ENCODE measurements around the gene MAP3K7. TPM values are rescaled to one million over a fixed set of nuclear protein-coding genes. Genes with fewer than 3 reads are reported as not detected.

Gene MAP3K7
- total RNA-seq, 1 donor from 2014 or later, result 22.6 TPM

DNA sequence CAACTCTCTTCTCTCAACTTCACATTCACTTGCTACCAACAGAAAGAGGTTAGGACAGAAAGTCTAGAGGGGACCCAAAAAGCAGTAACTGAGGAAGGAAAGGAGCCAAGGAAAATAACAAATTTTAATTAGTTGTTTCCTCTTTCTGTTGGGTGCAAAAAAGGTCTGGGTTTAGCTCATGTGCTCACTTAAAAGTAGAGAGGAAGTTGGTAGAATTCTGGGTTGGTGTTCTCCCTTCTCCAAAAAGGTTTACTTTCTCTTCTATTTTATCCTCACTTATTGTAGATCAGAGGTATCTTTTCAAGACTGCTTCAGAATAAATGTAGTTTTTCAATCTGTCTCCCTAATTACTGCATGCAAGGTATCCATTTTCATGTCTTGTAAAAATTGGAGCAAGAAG is 42.8 kb downstream of the MAP3K7 start:
- TF ChIP-seq, protein P1, sequence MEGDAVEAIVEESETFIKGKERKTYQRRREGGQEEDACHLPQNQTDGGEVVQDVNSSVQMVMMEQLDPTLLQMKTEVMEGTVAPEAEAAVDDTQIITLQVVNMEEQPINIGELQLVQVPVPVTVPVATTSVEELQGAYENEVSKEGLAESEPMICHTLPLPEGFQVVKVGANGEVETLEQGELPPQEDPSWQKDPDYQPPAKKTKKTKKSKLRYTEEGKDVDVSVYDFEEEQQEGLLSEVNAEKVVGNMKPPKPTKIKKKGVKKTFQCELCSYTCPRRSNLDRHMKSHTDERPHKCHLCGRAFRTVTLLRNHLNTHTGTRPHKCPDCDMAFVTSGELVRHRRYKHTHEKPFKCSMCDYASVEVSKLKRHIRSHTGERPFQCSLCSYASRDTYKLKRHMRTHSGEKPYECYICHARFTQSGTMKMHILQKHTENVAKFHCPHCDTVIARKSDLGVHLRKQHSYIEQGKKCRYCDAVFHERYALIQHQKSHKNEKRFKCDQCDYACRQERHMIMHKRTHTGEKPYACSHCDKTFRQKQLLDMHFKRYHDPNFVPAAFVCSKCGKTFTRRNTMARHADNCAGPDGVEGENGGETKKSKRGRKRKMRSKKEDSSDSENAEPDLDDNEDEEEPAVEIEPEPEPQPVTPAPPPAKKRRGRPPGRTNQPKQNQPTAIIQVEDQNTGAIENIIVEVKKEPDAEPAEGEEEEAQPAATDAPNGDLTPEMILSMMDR (IDR thresholded peaks at IDR 0.05; ENCODE audit: insufficient read depth, low read length, poor library complexity, severe bottlenecking), result no peak
- no peaks in the 10 kb centered on the region for H3K36me3 ChIP-seq (ENCODE audit: control insufficient read depth, insufficient read depth, low read length)
- DNase-seq (ENCODE audit: low read depth), result no peak
- H3K4me3 ChIP-seq (ENCODE audit: low read depth, low read length), result no peak overlapping the region
- no peaks in the 10 kb centered on the region for H3K27me3 ChIP-seq (ENCODE audit: control insufficient read depth, insufficient read depth, low read length)

DNA sequence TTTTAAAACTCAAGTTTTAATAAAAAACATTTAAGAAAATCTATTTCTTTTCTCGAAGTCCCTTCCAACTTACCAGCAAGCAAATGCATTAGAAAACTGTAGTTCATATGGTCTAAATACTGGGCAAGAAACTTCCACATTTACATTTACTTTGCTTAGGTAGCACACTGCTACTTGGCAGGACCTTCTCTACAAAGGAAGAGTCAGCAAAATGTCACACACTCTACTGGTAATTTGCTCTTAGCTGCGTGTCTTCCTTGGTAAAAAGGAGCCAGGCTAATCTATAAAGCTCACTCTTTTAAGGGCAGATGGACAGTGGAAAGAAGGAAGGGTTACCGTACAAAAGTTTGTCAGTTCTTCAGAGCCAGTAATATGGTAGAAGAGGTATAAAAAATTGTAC is 45.7 kb downstream of the MAP3K7 start:
- no peak for DNase-seq (ENCODE audit: low read depth)
- H3K4me3 ChIP-seq (ENCODE audit: low read depth, low read length), result no peak overlapping the region
- H3K36me3 ChIP-seq (ENCODE audit: control insufficient read depth, insufficient read depth, low read length), result no peaks in the 10 kb centered on the region
- TF ChIP-seq, protein P1 (IDR thresholded peaks at IDR 0.05; ENCODE audit: insufficient read depth, low read length, poor library complexity, severe bottlenecking), result no peak
- H3K27me3 ChIP-seq (ENCODE audit: control insufficient read depth, insufficient read depth, low read length), result no peaks in the 10 kb centered on the region

DNA sequence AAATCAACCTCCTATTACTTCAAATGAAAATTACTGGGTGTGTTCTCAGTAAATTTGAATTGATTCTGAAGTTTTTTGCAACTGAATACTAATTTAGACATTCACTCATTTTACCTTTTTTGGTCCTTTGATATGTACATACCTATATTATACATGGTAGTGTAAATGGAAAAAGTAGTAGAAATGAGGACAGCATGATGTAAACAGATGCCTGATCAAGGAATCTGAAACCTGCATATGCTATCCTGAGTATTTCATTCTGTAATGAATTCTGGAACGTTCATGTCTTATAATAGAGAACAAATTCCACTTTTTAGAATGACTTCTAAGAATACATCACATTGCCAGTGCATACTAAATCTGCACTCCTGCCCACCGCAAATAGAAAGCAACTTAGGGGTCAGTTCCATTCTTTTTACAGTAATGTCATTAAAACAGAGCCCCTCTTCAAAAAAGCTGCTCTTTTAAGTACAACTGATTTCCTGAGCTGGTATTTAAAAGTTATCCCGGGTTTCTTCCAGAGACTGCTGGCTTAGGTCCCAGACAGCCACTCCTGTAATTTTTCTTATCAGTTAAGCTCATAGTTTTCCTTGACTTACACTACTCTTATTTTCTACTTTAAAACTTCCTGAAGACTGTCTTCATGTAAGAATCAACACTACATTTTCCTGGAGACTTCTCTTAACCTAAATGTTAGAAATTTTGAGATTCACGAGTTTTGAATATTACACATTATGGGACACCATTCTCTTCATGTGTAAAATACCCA is 48.4 kb downstream of the MAP3K7 start:
- TF ChIP-seq, protein P1 (IDR thresholded peaks at IDR 0.05; ENCODE audit: insufficient read depth, low read length, poor library complexity, severe bottlenecking), result no peak
- H3K4me3 ChIP-seq (ENCODE audit: low read depth, low read length), result no peak overlapping the region
- no peaks in the 10 kb centered on the region for H3K27me3 ChIP-seq (ENCODE audit: control insufficient read depth, insufficient read depth, low read length)
- DNase-seq (ENCODE audit: low read depth), result no peak
- no peaks in the 10 kb centered on the region for H3K36me3 ChIP-seq (ENCODE audit: control insufficient read depth, insufficient read depth, low read length)

DNA sequence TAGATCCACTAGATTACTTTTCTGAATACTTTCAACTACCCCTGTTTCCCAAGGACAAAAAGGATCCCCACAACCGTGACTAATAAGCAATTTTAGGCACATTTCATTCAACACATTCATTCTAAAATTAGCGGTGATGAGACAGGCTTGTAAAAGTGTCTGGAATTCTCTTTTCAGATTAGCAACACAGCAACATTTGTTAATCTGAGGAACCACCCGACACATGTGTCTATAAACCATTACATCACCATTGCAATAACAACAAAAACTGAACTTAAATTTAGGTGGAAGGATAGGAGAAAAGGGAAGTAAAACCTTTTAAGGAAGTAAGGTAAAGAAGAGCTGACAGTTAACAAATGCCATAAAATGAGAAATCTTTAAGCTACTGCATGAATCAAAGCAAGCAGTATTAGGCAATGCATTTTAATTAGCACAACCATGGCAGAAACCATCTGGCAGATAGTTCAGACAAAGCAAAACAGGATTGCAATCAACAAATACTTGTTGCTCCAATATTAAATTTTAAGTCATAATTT is 49.1 kb downstream of the MAP3K7 start:
- TF ChIP-seq, protein P1 (IDR thresholded peaks at IDR 0.05; ENCODE audit: insufficient read depth, low read length, poor library complexity, severe bottlenecking), result no peak
- Histone ChIP-seq H3K4me3 (ENCODE audit: low read depth, low read length) (no peak overlapping the region), H3K27me3 (ENCODE audit: control insufficient read depth, insufficient read depth, low read length) (no peaks in the 10 kb centered on the region), H3K36me3 (ENCODE audit: control insufficient read depth, insufficient read depth, low read length) (no peaks in the 10 kb centered on the region)
- DNase-seq (ENCODE audit: low read depth), result no peak

DNA sequence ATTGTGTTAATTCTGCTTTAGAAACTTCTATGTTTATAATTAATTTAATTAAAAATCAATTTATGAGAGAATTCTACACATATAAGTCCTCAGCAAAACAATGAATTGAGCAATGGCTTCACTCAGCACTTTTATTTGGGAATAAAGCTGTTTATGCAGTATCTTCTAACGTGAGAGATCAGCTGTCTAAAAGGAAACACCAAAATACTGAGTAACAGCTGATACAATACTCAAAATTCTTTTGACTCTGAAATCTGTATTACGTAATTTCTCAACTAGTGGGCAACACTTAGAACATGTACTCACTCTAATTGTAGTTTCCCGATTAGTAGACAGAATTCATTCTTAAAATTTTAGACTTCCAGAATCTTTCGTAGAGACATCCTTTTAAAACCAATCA is 49.8 kb downstream of the MAP3K7 start:
- H3K4me3 ChIP-seq (ENCODE audit: low read depth, low read length), result no peak overlapping the region
- H3K36me3 ChIP-seq (ENCODE audit: control insufficient read depth, insufficient read depth, low read length), result no peaks in the 10 kb centered on the region
- no peaks in the 10 kb centered on the region for H3K27me3 ChIP-seq (ENCODE audit: control insufficient read depth, insufficient read depth, low read length)
- TF ChIP-seq, protein P1 (IDR thresholded peaks at IDR 0.05; ENCODE audit: insufficient read depth, low read length, poor library complexity, severe bottlenecking), result no peak
- DNase-seq (ENCODE audit: low read depth), result no peak

DNA sequence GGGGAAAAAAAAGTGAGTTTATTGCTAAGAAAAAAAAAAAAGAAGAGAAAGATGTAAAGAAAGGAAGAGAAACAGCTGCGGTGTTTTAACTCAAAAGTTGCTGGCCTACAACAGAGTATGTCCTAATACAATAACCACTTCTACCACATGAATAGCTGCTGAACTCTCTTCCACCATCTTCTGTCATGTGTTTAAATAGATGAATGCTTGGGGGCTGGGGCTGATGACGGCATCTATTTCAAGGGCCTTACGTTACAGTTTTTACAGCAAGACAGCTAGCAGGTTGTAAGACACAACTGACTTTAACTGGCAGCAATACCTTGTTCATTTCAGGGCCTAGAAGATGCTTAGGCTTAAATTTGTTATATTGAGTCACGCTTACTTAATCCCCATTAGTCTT is 50.4 kb downstream of the MAP3K7 start:
- Histone ChIP-seq H3K36me3 (ENCODE audit: control insufficient read depth, insufficient read depth, low read length) (no peaks in the 10 kb centered on the region), H3K27me3 (ENCODE audit: control insufficient read depth, insufficient read depth, low read length) (no peaks in the 10 kb centered on the region), H3K4me3 (ENCODE audit: low read depth, low read length) (no peak overlapping the region)
- DNase-seq (ENCODE audit: low read depth), result no peak
- TF ChIP-seq, protein P1 (IDR thresholded peaks at IDR 0.05; ENCODE audit: insufficient read depth, low read length, poor library complexity, severe bottlenecking), result no peak
